SH-SY5Y (cell line): ENCODE results near the gene TNS1.

ENCODE experiments used
- GATA2 ChIP-seq: IDR thresholded peaks from 2 replicates; pipeline ENCODE4 v1.6.1; 2011; ENCODE audit warnings: mild to moderate bottlenecking, low read depth, low read length
- GATA3 ChIP-seq: IDR thresholded peaks from 2 replicates; pipeline ENCODE4 v1.6.1; 2011; ENCODE audit warnings: low read depth, mild to moderate bottlenecking, low read length, moderate library complexity

DNA sequence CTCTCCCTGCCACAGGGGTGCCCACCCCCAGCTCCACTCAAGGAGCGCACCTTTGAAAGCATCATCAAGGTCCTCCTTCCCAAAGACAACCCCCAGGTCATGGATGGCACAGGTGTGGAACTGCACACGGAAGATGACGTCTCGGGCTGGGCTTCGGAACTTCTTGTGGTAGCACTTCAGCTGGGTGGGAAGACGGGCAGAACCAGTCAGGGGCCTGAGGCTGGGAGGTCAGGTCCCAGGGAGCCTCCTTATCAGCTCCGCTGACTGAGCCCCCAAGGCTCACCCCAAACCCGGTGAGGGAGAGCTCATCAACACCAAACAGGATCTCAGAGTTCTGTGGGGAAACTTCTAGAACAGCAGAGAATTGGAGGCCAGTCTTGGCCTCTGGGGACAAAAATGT lies 117.8 kb downstream of the TNS1 start:
- TF ChIP-seq GATA2 (no peak), GATA3 (no peak)
